Hepatocyte (in vitro differentiated cells): ENCODE measurements around the gene SSPN. TPM values are rescaled to one million over a fixed set of nuclear protein-coding genes. Genes with fewer than 3 reads are reported as not detected.

Source experiments
- DNase-seq: peaks from one replicate; pipeline ENCODE4 v3.0.0-alpha.2; 2016; ENCODE audit warnings: low spot score
- H2AFZ ChIP-seq: fragments of 200-600 bp; sonication (generic); 2 replicates; pipeline ENCODE4 v1.6.0; 2016; ENCODE audit warnings: antibody characterized with exemption, mild to moderate bottlenecking
- H3K27ac ChIP-seq: fragments of 200-600 bp; sonication (generic); 2 replicates; pipeline ENCODE4 v1.5.1; 2016; ENCODE audit warnings: mild to moderate bottlenecking
- H3K27me3 ChIP-seq: fragments of 200-600 bp; sonication (generic); 2 replicates; pipeline ENCODE4 v1.6.1; 2016
- H3K36me3 ChIP-seq: fragments of 200-600 bp; sonication (generic); replicated peaks from 2 replicates; pipeline ENCODE4 v1.5.1; 2016; ENCODE audit warnings: low read depth; ENCODE audit not compliant: insufficient read depth
- H3K4me1 ChIP-seq: fragments of 200-600 bp; sonication (generic); 2 replicates; pipeline ENCODE4 v1.5.1; 2016; ENCODE audit warnings: mild to moderate bottlenecking, moderate library complexity; ENCODE audit not compliant: insufficient read depth
- H3K4me2 ChIP-seq: fragments of 200-600 bp; sonication (generic); 2 replicates; pipeline ENCODE4 v1.6.0; 2016
- H3K4me3 ChIP-seq: fragments of 200-600 bp; sonication (generic); 2 replicates; pipeline ENCODE4 v1.5.1; 2016; ENCODE audit warnings: mild to moderate bottlenecking
- H3K79me2 ChIP-seq: fragments of 200-600 bp; sonication (generic); 2 replicates; pipeline ENCODE4 v1.6.0; 2017; ENCODE audit warnings: mild to moderate bottlenecking
- H3K9me2 ChIP-seq: fragments of 200-600 bp; sonication (generic); replicated peaks from 2 replicates; pipeline ENCODE4 v1.6.0; 2017; ENCODE audit warnings: mild to moderate bottlenecking; ENCODE audit not compliant: insufficient read depth
- H3K9me3 ChIP-seq: fragments of 200-600 bp; sonication (generic); 2 replicates; pipeline ENCODE4 v1.5.1; 2016; ENCODE audit warnings: low read depth, mild to moderate bottlenecking
- H4K20me1 ChIP-seq: fragments of 200-600 bp; sonication (generic); 2 replicates; pipeline ENCODE4 v1.6.0; 2016; ENCODE audit warnings: mild to moderate bottlenecking; ENCODE audit not compliant: insufficient read depth, poor library complexity, severe bottlenecking
- CTCF ChIP-seq: fragments of 200-600 bp; sonication (generic); IDR thresholded peaks from 2 replicates; pipeline ENCODE4 v1.5.1; 2016; ENCODE audit warnings: antibody characterized with exemption, mild to moderate bottlenecking; ENCODE audit not compliant: poor library complexity
- EZH2 ChIP-seq: fragments of 200-600 bp; sonication (generic); IDR thresholded peaks from 2 replicates; pipeline ENCODE4 v1.6.1; 2016; ENCODE audit warnings: antibody characterized with exemption, mild to moderate bottlenecking, borderline replicate concordance
- EZH2phosphoT487 ChIP-seq: fragments of 200-600 bp; sonication (generic); IDR thresholded peaks from one replicate; pipeline ENCODE4 v1.6.1; 2018; ENCODE audit warnings: antibody characterized with exemption, mild to moderate bottlenecking, low read depth, moderate library complexity; ENCODE audit not compliant: unreplicated experiment, severe bottlenecking
- WGBS: methylation state at CpG from one replicate; pipeline ENCODE4 v1.1.6; 2016; ENCODE audit warnings: low lambda C conversion rate; ENCODE audit errors: missing lambda C conversion rate; 5-methylcytosine and 5-hydroxymethylcytosine counted together
- polyA plus RNA-seq: library from polyadenylated mRNA; unstranded; fragments of >200 nt; fragmentation: Nextera tagmentation; extraction: Ambion mirVana; gene quantifications from 2 replicates; pipeline ENCODE4 v1.2.1, GENCODE V29; 2016
- total RNA-seq: library from RNA; depleted of rRNA; stranded (reverse); fragments of >200 nt; gene quantifications from 2 replicates; pipeline ENCODE4 v1.2.3, GENCODE V29; 2014

SSPN gene
- total and polyA plus RNA-seq, 2 experiments from 2014 or later, result 1.7 to 12.5 TPM

- no peak overlapping the region for H3K27ac ChIP-seq
- H3K4me3 ChIP-seq, result no peak overlapping the region
- TF ChIP-seq CTCF (no peak), EZH2 (no peak), EZH2phosphoT487 (no peak)
- no peaks in the 10 kb centered on the region for H3K27me3 ChIP-seq
- H3K4me1 ChIP-seq, result no peaks in the 10 kb centered on the region
- H3K4me2 ChIP-seq, result no peak overlapping the region
- no peaks in the 10 kb centered on the region for H3K9me3 ChIP-seq
- H3K79me2 ChIP-seq, result no peaks in the 10 kb centered on the region
- WGBS, result 75% methylated on average over 2 of the region's 2 CpGs
- H3K9me2 ChIP-seq, result no peaks in the 10 kb centered on the region
- no peak overlapping the region for H2AFZ ChIP-seq
- H4K20me1 ChIP-seq, result no peaks in the 10 kb centered on the region
- no peaks in the 10 kb centered on the region for H3K36me3 ChIP-seq
- no peak for DNase-seq
Measured at GRCh38 chr12:26205298-26205697, 9.9 kb downstream of the SSPN start.

- no peaks in the 10 kb centered on the region for H3K4me1 ChIP-seq
- no peaks in the 10 kb centered on the region for H3K36me3 ChIP-seq
- H3K4me3 ChIP-seq, result no peak overlapping the region
- TF ChIP-seq EZH2 (no peak), CTCF (no peak)
- H3K9me3 ChIP-seq, result no peaks in the 10 kb centered on the region
- no peaks in the 10 kb centered on the region for H3K27me3 ChIP-seq
- no peaks in the 10 kb centered on the region for H3K79me2 ChIP-seq
- no peaks in the 10 kb centered on the region for H4K20me1 ChIP-seq
- DNase-seq, result no peak
- no peaks in the 10 kb centered on the region for H3K9me2 ChIP-seq
- H3K27ac ChIP-seq, result no peak overlapping the region
- 84% methylated on average over 6 of the region's 6 CpGs for WGBS
- H3K4me2 ChIP-seq, result no peak overlapping the region
- no peak overlapping the region for H2AFZ ChIP-seq
Measured at GRCh38 chr12:26205941-26206340, 10.6 kb downstream of the SSPN start.

GRCh38 chr12:26211331-26211730, 16.0 kb downstream of the SSPN start:
- Histone ChIP-seq H3K27ac (no peak overlapping the region), H3K4me1 (no peaks in the 10 kb centered on the region), H3K79me2 (no peaks in the 10 kb centered on the region), H3K9me2 (no peaks in the 10 kb centered on the region), H3K4me2 (no peak overlapping the region), H4K20me1 (no peaks in the 10 kb centered on the region), H3K36me3 (no peaks in the 10 kb centered on the region), H3K4me3 (no peak overlapping the region), H2AFZ (no peak overlapping the region), H3K9me3 (no peaks in the 10 kb centered on the region), H3K27me3 (peaks cover 3% of the 10 kb centered on the region)
- no peak for DNase-seq
- TF ChIP-seq EZH2, result no peak
- no peak for TF ChIP-seq CTCF
- TF ChIP-seq EZH2phosphoT487, result no peak
- WGBS, result 70% methylated on average over 1 of the region's 1 CpG

GRCh38 chr12:26212396-26212795, 17.0 kb downstream of the SSPN start:
- H2AFZ ChIP-seq, result no peak overlapping the region
- H3K4me2 ChIP-seq, result no peak overlapping the region
- H3K27ac ChIP-seq, result no peak overlapping the region
- DNase-seq, result no peak
- no peak overlapping the region for H3K4me3 ChIP-seq
- H3K9me2 ChIP-seq, result no peaks in the 10 kb centered on the region
- no peaks in the 10 kb centered on the region for H4K20me1 ChIP-seq
- no peaks in the 10 kb centered on the region for H3K9me3 ChIP-seq
- peaks cover 3% of the 10 kb centered on the region for H3K27me3 ChIP-seq
- no peaks in the 10 kb centered on the region for H3K79me2 ChIP-seq
- no peaks in the 10 kb centered on the region for H3K36me3 ChIP-seq
- no peak for TF ChIP-seq EZH2phosphoT487
- no peak for TF ChIP-seq EZH2
- no peak for TF ChIP-seq CTCF
- no peaks in the 10 kb centered on the region for H3K4me1 ChIP-seq
- WGBS, result 86% methylated on average over 5 of the region's 5 CpGs
